Ovary (tissue), 9 donors: ENCODE data around the gene FNDC10. TPM values are rescaled to one million over a fixed set of nuclear protein-coding genes. Genes with fewer than 3 reads are reported as not detected.
A peak's percentile ranks its signal among the peaks of the same experiment; 100 is the strongest.

ENCODE experiments used
- DNase-seq, 5 donors: peaks; one replicate each; pipeline ENCODE4 v3.0.0-alpha.2; 2019 to 2020
- H3K27ac ChIP-seq, 2 donors: fragments of 200-600 bp; one replicate each; pipeline versions ENCODE4 v1.5.1 to v1.8.0; 2019 to 2022
- H3K27me3 ChIP-seq: fragments of 200-600 bp; one replicate; pipeline ENCODE4 v1.8.0; 2022
- H3K36me3 ChIP-seq: fragments of 200-600 bp; sonication (generic); one replicate; pipeline ENCODE4 v1.5.1; 2019
- H3K4me1 ChIP-seq: one replicate; pipeline ENCODE4 v1.8.1; 2013; ENCODE audit warnings: mild to moderate bottlenecking, moderate library complexity; ENCODE audit not compliant: insufficient read depth
- H3K4me3 ChIP-seq: fragments of 200-600 bp; sonication (generic); one replicate; pipeline ENCODE4 v1.5.1; 2017
- H3K9me3 ChIP-seq, 2 donors: fragments of 200-600 bp in 1 of 2; sonication (generic) in 1 of 2; one replicate each; pipeline versions ENCODE4 v1.5.1 to v1.8.1; 2013 to 2019; ENCODE audit warnings: mild to moderate bottlenecking in 1 of 2, moderate library complexity in 1 of 2
- CTCF ChIP-seq, 3 donors: fragments of 450-650 bp in 2 of 3; fragments of 200-600 bp in 1 of 3; IDR thresholded peaks; one replicate each; pipeline versions ENCODE4 v1.5.1 to v1.8.0; 2016 to 2022; ENCODE audit warnings: antibody characterized with exemption in 3 of 3, mild to moderate bottlenecking in 1 of 3
- EP300 ChIP-seq: sonication (generic); formaldehyde crosslinking; IDR thresholded peaks from one replicate; pipeline ENCODE4 v1.6.1; 2017; ENCODE audit warnings: antibody characterized with exemption
- POLR2A ChIP-seq: fragments of 450-650 bp; IDR thresholded peaks from one replicate; pipeline ENCODE4 v1.6.1; 2017; ENCODE audit warnings: antibody characterized with exemption, mild to moderate bottlenecking, moderate library complexity
- WGBS, 3 donors: extraction: QIAGEN DNeasy Blood & Tissue Kit in 1 of 3; methylation state at CpG; one replicate each; pipeline versions ENCODE4 v1.1.5 to v1.1.7; 2013 to 2017; 5-methylcytosine and 5-hydroxymethylcytosine counted together
- intact Hi-C, 4 donors: fragments of 100-400 bp; cut with DNase I; formaldehyde crosslinking; loops; one replicate each; pipeline versions ENCODE4 v1.11.0 to v1.15.1; 2022 to 2023
- polyA plus RNA-seq, 2 donors: library from polyadenylated mRNA; stranded (reverse); fragments of 200-250 nt in 1 of 2; fragments of 350-450 nt in 1 of 2; fragmentation: Illumina TruSeq in 1 of 2; extraction: RNeasy Lipid Tissue Mini Kit (QIAGEN cat#74804) in 1 of 2; gene quantifications; one replicate each; pipeline ENCODE4 v1.2.3, GENCODE V29; 2013 to 2014
- total RNA-seq, 7 donors: library from RNA; depleted of rRNA in 2 of 7; stranded (reverse); fragments of >200 nt in 2 of 7; fragmentation: NEBNext Ultra II Directional in 3 of 7; extraction: Animal tissue kit (Norgen Biotek cat#: 25700) in 3 of 7; gene quantifications; one replicate each; pipeline versions ENCODE4 v1.1.0 to v1.2.4, GENCODE V29; 2016 to 2023
- donor health status: DM: no; HTN: no; CAD: no; lungs with moderate emphysema.
- donor health status: DM: no; HTN: no; CAD: no.
- donor health status: Bipolar disorder and iron deficiency.
- donor health status: DM: yes; HTN: yes; CAD: no.
- donor health status: DM: no; HTN: no; CAD: no.
- donor health status: DM: yes; HTN: yes; CAD: no.

The FNDC10 gene
- total and polyA plus RNA-seq, 9 donors = 0.33 to 3.2 (median 1.8) TPM; not detected in 1

DNA sequence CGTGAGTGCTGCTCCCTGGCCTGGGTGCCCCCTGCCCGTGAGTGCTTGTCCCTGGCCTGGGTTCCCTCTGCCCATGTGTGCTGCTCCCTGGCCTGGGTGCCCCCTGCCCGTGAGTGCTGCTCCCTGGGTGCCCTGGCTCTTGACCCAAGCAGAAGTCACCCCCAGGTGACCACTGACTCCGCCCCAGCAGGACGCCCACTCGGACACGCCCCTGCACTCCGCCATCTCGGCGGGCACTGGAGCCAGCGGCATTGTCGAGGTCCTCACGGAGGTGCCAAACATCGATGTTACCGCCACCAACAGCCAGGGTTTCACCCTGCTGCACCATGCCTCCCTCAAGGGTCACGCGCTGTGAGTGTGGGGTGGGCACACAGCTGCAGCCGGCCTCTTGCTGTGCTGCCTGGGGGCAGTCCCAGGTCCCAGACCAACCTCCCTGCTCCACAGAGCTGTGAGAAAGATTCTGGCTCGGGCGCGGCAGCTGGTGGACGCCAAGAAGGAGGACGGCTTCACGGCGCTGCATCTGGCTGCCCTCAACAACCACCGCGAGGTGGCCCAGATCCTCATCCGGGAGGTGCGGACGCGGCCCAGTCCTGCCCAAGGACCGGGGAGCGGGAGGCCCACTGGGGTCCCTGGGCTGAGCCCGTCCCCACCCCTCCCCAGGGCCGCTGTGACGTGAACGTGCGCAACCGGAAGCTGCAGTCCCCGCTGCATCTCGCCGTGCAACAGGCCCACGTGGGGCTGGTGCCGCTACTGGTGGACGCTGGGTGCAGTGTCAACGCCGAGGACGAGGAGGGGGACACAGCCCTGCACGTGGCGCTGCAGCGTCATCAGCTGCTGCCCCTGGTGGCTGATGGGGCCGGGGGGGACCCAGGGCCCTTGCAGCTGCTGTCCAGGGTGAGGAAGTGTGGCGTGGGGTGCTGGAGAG is 28.2 kb upstream of the FNDC10 start:
- intact Hi-C loops = no loop called here
- peak in 3 of 5 donors; percentile 40 to 49 (median 45) for DNase-seq
- H3K27ac ChIP-seq = no peak overlapping the region
- no peaks in the 10 kb centered on the region for H3K9me3 ChIP-seq
- no peaks in the 10 kb centered on the region for H3K27me3 ChIP-seq
- TF ChIP-seq EP300 = no peak
- no peak for TF ChIP-seq POLR2A
- H3K4me3 ChIP-seq = no peak overlapping the region
- peaks cover 8% of the 10 kb centered on the region for H3K4me1 ChIP-seq
- H3K36me3 ChIP-seq = no peaks in the 10 kb centered on the region
- WGBS, 3 donors = 89 to 93% (median 90%) methylated on average over 32 to 53 of the region's 53 CpGs

GRCh38 chr1:1627261-1627828 is 27.4 kb upstream of the FNDC10 start:
- H3K27me3 ChIP-seq = no peaks in the 10 kb centered on the region
- peaks cover 8% of the 10 kb centered on the region for H3K4me1 ChIP-seq
- no peak overlapping the region for H3K4me3 ChIP-seq
- no peak overlapping the region for H3K27ac ChIP-seq
- peak in 3 of 5 donors; percentile 32 to 42 (median 41) for DNase-seq
- 72 to 80% (median 78%) methylated on average over 16 to 37 of the region's 37 CpGs for WGBS, 3 donors
- no peaks in the 10 kb centered on the region for H3K9me3 ChIP-seq
- TF ChIP-seq CTCF (IDR thresholded peaks at IDR 0.05) (no peak), EP300 (no peak), POLR2A (no peak)
- intact Hi-C loops = no loop called here
- H3K36me3 ChIP-seq = no peaks in the 10 kb centered on the region

DNA sequence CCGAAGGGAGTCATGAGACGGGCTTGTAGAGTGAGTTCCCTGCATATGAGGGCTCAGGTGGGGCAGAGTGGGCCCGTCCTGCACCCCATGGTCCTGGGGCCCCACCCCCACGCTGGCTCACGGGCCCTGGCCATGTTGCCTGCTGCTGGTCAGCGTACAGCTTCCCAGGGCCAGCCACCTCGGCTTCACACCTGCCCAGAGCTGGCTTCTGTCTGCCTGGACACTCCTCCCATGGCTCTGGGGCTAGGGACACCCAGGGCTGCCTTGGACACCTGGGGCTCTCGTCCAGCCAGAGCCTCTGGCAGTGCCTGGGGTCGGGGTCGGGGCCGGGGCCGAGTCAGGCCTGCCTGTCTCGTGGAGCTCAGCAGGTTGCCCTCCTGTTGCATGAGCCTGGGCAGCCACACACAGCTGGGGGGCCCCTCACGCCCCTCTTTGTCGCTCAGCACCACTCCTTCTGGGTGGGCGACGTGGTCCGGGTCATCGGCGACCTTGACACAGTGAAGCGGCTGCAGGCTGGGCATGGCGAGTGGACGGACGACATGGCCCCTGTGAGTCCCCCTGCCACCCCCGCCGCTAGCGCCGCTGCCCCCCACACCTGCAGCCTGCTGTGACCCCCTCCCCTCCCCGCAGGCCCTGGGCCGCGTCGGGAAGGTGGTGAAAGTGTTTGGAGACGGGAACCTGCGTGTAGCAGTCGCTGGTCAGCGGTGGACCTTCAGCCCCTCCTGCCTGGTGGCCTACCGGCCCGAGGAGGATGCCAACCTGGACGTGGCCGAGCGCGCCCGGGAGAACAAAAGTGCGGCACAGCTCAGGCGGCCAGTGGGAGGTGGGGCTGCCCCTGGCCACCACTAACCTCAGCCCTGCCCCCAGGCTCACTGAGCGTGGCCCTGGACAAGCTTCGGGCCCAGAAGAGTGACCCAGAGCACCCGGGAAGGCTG is 26.5 kb upstream of the FNDC10 start:
- WGBS, 3 donors = 87 to 94% (median 89%) methylated on average over 44 to 48 of the region's 48 CpGs
- Histone ChIP-seq H3K27me3 (no peaks in the 10 kb centered on the region), H3K4me3 (no peak overlapping the region), H3K27ac (no peak overlapping the region), H3K36me3 (no peaks in the 10 kb centered on the region), H3K4me1 (peaks cover 3% of the 10 kb centered on the region), H3K9me3 (no peaks in the 10 kb centered on the region)
- DNase-seq = peak in 3 of 5 donors; percentile 27 to 43 (median 37)
- TF ChIP-seq POLR2A (no peak), CTCF (IDR thresholded peaks at IDR 0.05) (no peak), EP300 (no peak)
- intact Hi-C loops = no loop called here

- WGBS, 3 donors = 88 to 94% (median 93%) methylated on average over 8 of the region's 8 CpGs
- H3K9me3 ChIP-seq = no peaks in the 10 kb centered on the region
- H3K4me1 ChIP-seq = peaks cover 2% of the 10 kb centered on the region
- no peak for DNase-seq
- intact Hi-C loops = no loop called here
- no peaks in the 10 kb centered on the region for H3K36me3 ChIP-seq
- no peak overlapping the region for H3K4me3 ChIP-seq
- H3K27me3 ChIP-seq = no peaks in the 10 kb centered on the region
- TF ChIP-seq POLR2A (no peak), CTCF (IDR thresholded peaks at IDR 0.05) (no peak), EP300 (no peak)
- H3K27ac ChIP-seq = no peak overlapping the region
Measured at GRCh38 chr1:1625824-1626206, 25.9 kb upstream of the FNDC10 start.
